Activated effector memory CD4-positive, alpha-beta T cell treated with Interleukin-2 at 50 U/mL for 16 hours (primary cell): ENCODE measurements around the gene NFATC2.
A peak's percentile ranks its signal among the peaks of the same experiment; 100 is the strongest.
"Not testable (repeated sequence)": the region's sequence is repeated elsewhere in the genome, so short reads cannot be mapped to it uniquely, and the experiment has no call there.

ENCODE experiments used
- DNase-seq: peaks from one replicate; pipeline ENCODE4 v3.0.0-alpha.2; 2020

The NFATC2 gene

GRCh38 chr20:51542571-51543421 is at the start of gene NFATC2:
Gene NFATC2, minus strand, starts transcription at chr20:51542719. Its CDS starts 220 bp downstream, at chr20:51542499.
- DNase-seq, result peak; percentile 53

GRCh38 chr20:51591871-51592270 is 49.4 kb upstream of the NFATC2 start:
- no peak for DNase-seq

DNA sequence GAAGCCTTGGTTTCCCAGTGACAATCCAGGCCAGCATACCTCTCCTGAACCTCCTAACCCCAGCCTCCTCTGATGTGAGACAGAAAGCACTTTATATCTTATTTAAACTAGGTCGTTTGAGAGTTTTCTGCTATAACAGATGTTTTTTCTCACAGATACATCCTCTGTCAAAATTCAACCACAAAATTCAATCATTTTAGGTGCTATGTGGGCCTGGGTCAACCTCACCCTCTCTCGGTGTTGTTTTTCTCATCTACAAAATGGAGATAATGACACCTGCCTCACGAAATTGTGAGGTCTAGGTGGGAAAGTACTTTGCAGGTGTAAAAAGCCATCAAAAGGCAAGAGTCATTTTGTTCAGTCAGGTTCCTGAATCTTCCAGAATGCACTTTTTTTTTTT is 46.2 kb upstream of the NFATC2 start:
- no peak for DNase-seq

DNA sequence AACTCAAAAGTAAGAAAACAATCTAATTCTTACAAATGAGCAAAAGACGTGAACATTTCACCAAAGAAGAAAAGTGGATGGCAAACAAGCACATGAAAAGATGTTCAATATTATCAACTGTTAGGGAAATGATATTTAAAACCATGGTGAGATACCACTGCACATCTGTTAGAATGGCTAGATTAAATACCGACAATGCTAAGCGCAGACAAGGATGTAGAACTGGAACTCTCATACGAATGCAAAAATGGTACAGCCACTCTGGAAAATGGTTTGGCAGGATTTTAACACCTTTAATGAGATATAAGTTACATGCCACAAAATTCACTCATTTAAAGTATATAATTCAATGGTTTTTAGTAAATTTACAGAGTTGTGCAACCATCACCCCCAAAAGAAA is 44.6 kb upstream of the NFATC2 start:
- DNase-seq, result no peak

DNA sequence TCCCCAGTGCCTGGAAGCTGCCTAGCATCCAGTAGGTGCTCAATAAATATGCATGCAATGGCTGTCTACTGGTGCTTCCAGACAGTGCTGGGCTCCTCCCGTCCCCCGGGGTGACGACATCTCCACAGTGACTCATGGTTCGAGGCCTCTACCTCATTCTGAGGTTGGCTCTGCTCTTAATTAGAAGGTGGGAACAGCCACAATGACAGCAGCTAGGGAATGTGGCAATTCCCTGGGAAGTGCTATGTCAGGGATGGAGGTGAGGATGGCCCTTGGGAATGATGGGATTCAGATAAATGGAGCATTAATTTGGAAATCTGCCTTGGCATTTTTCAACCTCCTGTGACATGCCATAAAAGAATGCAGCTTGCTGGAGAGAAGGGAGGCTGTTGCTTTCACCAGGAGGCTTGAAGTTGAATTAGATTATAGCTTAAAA is 43.5 kb upstream of the NFATC2 start:
- DNase-seq, result no peak

- DNase-seq, result no peak
Observed at GRCh38 chr20:51585148-51585547, 42.6 kb upstream of the NFATC2 start.

DNA sequence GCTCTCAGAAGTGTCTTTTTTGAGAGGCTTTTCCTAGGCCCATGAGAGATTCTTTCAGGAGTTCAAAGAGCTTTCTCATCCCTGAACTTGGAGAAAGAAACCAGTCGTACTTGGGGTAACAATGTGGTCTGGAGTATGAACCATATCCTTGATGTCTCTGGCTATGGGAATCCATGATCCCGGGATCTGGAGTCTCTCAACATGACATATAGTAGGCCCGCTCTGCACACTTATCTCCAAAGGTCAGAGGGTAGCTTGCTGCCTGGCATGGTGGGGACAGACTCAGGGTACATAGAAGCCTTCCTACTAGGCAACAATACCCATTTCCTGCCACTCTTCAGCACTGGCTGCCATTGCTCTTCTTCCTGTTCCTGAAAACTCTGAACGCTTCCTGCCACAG is 42.2 kb upstream of the NFATC2 start:
- DNase-seq, result no peak

DNA sequence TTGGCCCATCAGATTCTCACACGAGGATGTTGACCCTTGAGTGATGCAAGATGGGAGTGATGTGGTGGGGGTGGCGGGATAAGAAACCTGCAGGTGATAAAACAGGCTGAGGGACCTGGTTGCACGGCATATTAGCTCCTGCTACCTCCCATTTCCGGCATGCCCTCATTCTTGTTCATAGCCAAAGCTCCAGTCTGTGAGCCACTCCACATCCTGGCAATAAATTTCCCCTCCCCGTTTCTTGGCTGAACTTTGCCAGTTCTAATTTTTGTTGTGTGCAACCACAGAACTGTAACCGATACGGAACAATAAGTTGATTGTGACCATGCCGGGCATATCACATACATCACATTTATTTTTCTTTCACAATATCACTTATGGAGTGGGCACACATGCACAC is 41.6 kb upstream of the NFATC2 start:
- no peak for DNase-seq

DNA sequence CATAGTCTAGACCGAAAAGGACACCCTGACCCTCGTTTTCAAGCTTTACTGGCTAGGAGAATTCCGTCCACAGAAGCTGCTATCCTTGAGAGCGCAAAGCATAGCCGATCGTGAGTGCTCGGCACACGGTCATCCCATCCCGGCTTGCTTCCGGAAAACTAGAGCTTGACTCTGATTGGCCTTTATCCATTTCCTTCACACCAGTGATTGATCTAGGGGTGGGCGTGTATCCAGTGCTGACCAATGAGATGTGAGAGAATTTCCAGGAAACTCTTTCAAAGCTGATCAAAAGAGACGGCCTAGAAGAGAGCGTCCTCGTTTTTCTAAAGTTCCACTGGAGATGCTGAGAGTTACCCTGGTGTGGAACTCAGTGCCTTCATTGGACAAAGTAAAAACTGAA is 41.0 kb upstream of the NFATC2 start:
- DNase-seq, result no peak

DNA sequence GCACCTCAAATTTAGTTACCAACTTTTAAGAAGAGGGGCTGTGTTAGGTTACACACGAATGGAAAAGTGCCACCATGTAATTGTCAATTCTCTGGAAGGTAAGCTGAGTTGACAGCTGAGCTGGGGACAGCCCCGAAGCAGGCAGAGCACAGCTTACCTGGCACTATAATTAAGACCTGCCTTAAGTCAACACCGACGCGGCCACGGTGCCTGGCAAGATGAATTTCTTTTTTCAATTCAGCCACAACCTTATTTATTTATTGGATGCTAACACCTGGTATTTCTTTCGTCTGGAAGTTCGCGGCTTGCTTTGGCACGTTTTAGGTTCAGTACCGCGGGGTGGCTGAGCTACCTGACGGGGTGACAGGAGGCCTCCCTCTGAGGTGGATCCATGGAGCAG is 40.6 kb upstream of the NFATC2 start:
- DNase-seq, result no peak

DNA sequence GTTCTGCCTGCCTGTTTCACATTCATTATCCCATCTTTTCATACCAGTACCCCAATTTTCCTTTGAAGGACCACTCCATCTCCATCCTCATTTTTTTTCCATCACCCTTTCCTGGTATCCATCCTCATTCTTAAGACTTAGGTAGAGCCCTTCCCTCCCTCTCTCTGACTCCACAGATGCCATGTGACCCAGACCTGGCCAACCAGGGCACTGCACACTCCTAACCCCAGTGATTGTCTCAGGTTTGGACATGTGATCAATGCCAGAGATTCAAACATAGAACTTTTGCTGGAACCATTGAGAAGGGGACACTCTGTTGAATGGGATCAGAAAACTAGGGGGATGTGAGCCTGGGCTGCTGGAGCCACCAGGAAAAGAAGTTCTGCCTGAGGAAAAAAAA is 39.1 kb upstream of the NFATC2 start:
- DNase-seq, result no peak

DNA sequence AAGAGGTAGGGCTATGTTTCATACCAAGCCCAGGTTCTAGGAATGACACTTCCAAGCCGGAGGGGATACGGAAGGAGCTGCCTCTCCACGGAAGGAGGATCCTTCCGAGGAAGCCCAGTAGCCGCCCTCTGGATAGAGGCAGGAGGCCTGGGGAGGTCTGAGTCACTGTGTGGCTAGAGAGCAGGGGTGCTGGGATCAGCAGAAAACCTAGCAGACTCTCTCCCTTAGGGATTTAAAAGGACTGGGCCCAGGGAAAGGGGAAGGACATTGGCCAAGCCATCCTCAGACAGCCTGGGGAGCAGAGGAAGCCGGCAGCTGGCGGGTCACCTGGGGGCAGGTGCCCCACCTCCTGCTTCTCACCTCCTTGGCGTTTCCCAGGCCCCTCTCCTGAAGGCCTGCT is 36.6 kb upstream of the NFATC2 start:
- DNase-seq, result no peak

DNA sequence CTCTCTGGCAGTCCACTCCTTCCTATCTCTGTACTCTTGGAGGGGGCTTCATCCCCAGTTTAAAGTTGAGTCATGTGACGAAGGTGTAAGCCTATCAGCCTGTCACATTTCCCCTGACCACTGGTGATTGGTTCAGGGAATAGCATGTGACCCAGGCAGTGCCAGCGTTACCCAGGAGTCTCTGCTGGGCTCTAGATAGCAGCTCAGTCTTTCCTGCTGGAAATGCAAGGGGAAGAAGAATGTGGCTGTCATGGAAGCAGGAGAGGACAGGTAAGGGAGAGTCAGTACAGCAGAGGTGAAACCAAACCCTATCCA is 35.6 kb upstream of the NFATC2 start:
- no peak for DNase-seq

- DNase-seq, result no peak
Observed at GRCh38 chr20:51577432-51578144, 35.1 kb upstream of the NFATC2 start.

GRCh38 chr20:51575486-51575885 is 33.0 kb upstream of the NFATC2 start:
- no peak for DNase-seq

- DNase-seq, result no peak
Observed at GRCh38 chr20:51574248-51575033, 31.9 kb upstream of the NFATC2 start.

GRCh38 chr20:51573576-51574243 is 31.2 kb upstream of the NFATC2 start:
- DNase-seq, result no peak

DNA sequence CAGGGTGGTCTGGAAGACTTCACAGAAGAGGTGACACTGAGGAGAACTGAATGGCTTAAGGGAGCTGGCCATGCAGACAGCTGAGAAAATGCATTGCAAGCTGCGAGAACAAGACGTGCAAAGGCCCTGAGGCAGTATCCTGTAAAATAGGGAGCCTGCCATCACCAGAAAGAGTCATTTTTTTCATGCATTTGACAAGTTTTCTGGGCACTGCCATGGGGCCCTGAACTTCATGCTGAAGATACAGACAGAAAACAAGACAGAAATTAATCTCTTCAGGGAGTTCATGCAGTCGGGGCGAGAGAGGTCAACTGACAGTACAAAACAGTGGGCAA is 28.9 kb upstream of the NFATC2 start:
- DNase-seq, result no peak

DNA sequence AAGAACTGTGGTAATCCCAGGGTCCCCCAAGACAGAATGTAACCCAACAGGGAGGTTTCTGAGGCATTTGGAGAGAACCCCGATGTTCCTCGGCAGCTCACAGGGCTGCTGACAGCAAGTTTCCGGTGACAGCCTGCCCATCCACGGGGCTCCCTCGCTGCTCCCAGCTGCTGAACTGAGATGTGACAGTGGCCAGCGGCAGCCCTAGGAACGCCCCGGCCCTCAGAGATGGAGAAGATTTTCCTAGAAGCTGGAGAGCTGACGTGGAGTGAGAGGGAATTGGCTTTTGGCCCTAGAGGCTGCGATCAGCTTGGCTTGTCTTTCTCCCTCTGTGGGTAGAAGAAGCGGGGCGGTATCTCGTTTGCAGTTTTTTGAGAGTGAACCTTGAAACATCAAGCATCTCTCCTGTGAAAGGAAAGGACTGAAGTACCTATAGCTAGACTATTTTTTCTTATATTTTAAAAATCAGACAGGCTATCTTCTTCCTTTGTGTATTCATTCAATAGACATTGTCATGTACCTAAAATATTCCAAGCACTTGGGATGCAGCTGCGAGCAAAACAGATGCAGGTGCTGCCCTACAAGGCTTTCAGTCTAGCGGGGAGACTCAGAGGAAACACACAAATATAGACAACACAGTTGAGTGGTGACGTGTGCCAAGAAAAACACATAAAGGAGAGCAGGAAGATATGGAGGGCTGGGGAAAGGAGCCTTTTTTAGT is 28.4 kb upstream of the NFATC2 start:
- no peak for DNase-seq

- no peak for DNase-seq
Observed at GRCh38 chr20:51569815-51570738, 27.6 kb upstream of the NFATC2 start.

GRCh38 chr20:51568533-51568932 is 26.0 kb upstream of the NFATC2 start:
- not testable (repeated sequence) for DNase-seq
